ENCODE results near the gene TDRD10.

TDRD10 gene

DNA sequence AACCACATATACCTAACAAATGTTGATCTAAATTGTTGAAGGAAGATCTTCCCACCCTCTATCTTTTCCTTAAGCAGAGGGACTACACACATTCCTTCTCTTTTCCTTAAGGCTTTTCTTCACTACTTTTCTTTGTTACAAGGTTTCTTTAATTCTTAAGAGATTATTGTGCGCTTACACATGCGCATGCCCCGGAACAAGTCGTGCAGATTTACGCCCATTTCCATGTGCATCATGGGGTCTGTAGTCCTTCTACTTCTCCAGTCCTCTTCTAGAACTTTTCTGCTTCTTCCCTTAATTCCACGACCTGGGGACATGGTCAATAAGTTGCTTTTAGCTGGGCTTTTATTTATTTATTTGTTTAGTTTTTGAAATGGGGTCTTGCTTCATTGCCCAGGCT is 63.9 kb downstream of the TDRD10 start:
- H3K27ac ChIP-seq: no peak overlapping the region
- TF ChIP-seq ZFX (IDR thresholded peaks at IDR 0.05): no peak

DNA sequence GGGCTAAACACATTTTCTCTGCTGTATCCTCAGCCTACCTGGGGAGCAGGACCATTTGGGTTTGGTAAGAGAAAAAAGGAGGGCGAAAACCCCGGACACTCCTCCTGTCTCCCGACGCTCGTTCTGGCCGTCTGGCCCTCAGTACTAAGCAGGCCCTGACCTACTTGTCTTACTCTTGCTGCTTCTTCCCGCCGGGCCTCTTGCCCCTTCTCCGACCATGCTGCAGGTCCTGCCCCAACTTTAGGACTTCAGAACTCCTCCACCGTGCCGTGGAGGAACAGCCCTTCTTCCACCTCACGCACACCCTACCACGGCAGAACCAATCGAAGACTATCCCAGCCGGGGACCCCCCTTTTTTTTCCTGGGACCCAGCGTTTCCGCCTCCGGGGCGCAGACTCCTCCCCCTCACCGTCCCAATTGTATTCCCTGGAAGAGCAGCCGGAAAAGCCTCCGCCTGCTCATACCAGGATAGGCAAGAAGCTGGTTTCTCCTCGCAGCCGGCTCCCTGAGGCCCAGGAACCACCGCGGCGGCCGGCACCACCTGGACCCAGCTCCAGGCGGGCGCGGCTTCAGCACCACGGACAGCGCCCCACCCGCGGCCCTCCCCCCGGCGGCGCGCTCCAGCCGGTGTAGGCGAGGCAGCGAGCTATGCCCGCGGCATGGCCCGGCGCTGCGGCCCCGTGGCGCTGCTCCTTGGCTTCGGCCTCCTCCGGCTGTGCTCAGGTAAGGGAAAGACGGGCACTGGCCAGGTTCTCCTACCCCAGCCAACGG is 65.6 kb downstream of the TDRD10 start, which contains the start of gene CHRNB2:
TSS of gene CHRNB2 (plus strand) at position 393 of the 771 bp plus-strand sequence. CDS start at position 660, 267 bp downstream.
- no peak within 1 kb of the TSS for H3K27ac ChIP-seq
- TF ChIP-seq CTCF (conservative IDR thresholded peaks at IDR 0.05) (no peak), ZFX (IDR thresholded peaks at IDR 0.05) (no peak)

GRCh38 chr1:154568157-154568815 is 66.3 kb downstream of the TDRD10 start:
- no peak overlapping the region for H3K27ac ChIP-seq
- TF ChIP-seq CTCF (conservative IDR thresholded peaks at IDR 0.05) (no peak), ZFX (IDR thresholded peaks at IDR 0.05) (no peak)

DNA sequence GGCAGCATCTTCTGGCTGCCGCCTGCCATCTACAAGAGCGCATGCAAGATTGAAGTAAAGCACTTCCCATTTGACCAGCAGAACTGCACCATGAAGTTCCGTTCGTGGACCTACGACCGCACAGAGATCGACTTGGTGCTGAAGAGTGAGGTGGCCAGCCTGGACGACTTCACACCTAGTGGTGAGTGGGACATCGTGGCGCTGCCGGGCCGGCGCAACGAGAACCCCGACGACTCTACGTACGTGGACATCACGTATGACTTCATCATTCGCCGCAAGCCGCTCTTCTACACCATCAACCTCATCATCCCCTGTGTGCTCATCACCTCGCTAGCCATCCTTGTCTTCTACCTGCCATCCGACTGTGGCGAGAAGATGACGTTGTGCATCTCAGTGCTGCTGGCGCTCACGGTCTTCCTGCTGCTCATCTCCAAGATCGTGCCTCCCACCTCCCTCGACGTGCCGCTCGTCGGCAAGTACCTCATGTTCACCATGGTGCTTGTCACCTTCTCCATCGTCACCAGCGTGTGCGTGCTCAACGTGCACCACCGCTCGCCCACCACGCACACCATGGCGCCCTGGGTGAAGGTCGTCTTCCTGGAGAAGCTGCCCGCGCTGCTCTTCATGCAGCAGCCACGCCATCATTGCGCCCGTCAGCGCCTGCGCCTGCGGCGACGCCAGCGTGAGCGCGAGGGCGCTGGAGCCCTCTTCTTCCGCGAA is 69.4 kb downstream of the TDRD10 start:
- TF ChIP-seq ZFX (IDR thresholded peaks at IDR 0.05) (no peak), CTCF (conservative IDR thresholded peaks at IDR 0.05) (no peak)
- H3K27ac ChIP-seq: no peak overlapping the region

DNA sequence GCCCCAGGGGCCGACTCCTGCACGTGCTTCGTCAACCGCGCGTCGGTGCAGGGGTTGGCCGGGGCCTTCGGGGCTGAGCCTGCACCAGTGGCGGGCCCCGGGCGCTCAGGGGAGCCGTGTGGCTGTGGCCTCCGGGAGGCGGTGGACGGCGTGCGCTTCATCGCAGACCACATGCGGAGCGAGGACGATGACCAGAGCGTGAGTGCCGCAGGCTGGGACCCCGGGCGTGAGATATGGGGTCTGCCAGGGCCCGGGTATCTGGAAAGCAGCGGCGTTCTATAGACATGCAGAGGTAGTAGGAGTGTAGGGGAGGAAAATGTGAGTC is 69.9 kb downstream of the TDRD10 start:
- TF ChIP-seq CTCF (conservative IDR thresholded peaks at IDR 0.05): no peak
- TF ChIP-seq ZFX (IDR thresholded peaks at IDR 0.05): no peak
- no peak overlapping the region for H3K27ac ChIP-seq

DNA sequence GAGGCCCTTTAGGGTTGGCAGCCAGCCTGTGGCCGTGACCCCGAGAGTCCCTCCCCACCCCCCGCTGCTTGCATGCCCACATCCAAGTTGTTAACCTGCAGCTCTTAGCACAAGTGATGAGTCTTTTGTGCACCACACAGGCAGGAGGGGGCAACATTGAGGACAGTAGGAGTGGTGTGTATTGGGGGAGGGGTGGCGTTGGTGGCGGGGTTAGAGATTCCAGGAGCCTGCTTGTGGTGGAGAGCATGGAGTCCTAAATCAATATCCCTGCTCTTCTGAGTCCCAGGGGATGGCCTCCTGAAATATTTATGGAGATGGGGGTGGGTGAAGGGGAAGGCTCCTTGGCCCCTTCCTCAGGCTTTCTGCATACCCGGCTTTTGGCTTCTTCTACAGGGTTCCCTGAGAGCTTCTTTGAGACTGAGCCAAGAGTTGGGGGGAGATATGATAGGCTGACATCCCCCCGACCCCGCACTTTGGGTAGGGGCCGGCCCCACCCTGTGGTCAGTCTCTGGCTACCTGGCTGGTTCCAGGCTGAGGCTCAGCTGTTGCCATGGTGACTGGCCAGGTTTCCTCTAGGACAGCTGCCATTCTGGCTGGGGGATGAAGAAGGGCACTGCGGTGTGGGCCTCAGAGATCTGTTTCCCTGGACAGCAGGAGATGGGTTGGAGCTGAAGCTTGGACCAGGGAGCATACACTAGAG is 70.6 kb downstream of the TDRD10 start:
- H3K27ac ChIP-seq: no peak overlapping the region
- no peak for TF ChIP-seq CTCF (conservative IDR thresholded peaks at IDR 0.05)
- TF ChIP-seq ZFX (IDR thresholded peaks at IDR 0.05): no peak

DNA sequence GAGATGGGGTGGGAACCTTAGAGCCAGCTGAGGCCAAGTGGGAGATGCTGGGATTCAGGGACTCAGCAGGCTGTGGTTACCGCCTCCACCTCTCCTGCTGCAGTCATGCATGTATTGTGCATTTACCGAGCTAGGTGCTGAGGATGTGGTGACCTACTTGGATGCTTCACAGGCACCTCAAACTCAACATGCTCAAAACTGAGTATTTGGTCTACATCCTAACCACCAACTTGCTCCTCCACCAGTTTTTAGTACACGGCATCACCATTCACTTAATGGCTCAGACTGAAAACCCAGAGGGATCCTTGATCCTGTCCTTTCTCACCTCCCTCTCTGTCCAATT is 71.1 kb downstream of the TDRD10 start:
- TF ChIP-seq CTCF (conservative IDR thresholded peaks at IDR 0.05): no peak
- no peak for TF ChIP-seq ZFX (IDR thresholded peaks at IDR 0.05)
- no peak overlapping the region for H3K27ac ChIP-seq

All from C4-2B (cell line).